Hepatocyte (in vitro differentiated cells): ENCODE results near the gene EFHD1. TPM values are rescaled to one million over a fixed set of nuclear protein-coding genes. Genes with fewer than 3 reads are reported as not detected.

Experiments
- DNase-seq: peaks from one replicate; pipeline ENCODE4 v3.0.0-alpha.2; 2016; ENCODE audit warnings: low spot score
- H2AFZ ChIP-seq: fragments of 200-600 bp; sonication (generic); 2 replicates; pipeline ENCODE4 v1.6.0; 2016; ENCODE audit warnings: antibody characterized with exemption, mild to moderate bottlenecking
- H3K27ac ChIP-seq: fragments of 200-600 bp; sonication (generic); 2 replicates; pipeline ENCODE4 v1.5.1; 2016; ENCODE audit warnings: mild to moderate bottlenecking
- H3K27me3 ChIP-seq: fragments of 200-600 bp; sonication (generic); 2 replicates; pipeline ENCODE4 v1.6.1; 2016
- H3K36me3 ChIP-seq: fragments of 200-600 bp; sonication (generic); replicated peaks from 2 replicates; pipeline ENCODE4 v1.5.1; 2016; ENCODE audit warnings: low read depth; ENCODE audit not compliant: insufficient read depth
- H3K4me1 ChIP-seq: fragments of 200-600 bp; sonication (generic); 2 replicates; pipeline ENCODE4 v1.5.1; 2016; ENCODE audit warnings: mild to moderate bottlenecking, moderate library complexity; ENCODE audit not compliant: insufficient read depth
- H3K4me2 ChIP-seq: fragments of 200-600 bp; sonication (generic); 2 replicates; pipeline ENCODE4 v1.6.0; 2016
- H3K4me3 ChIP-seq: fragments of 200-600 bp; sonication (generic); 2 replicates; pipeline ENCODE4 v1.5.1; 2016; ENCODE audit warnings: mild to moderate bottlenecking
- H3K79me2 ChIP-seq: fragments of 200-600 bp; sonication (generic); 2 replicates; pipeline ENCODE4 v1.6.0; 2017; ENCODE audit warnings: mild to moderate bottlenecking
- H3K9me2 ChIP-seq: fragments of 200-600 bp; sonication (generic); replicated peaks from 2 replicates; pipeline ENCODE4 v1.6.0; 2017; ENCODE audit warnings: mild to moderate bottlenecking; ENCODE audit not compliant: insufficient read depth
- H3K9me3 ChIP-seq: fragments of 200-600 bp; sonication (generic); 2 replicates; pipeline ENCODE4 v1.5.1; 2016; ENCODE audit warnings: low read depth, mild to moderate bottlenecking
- H4K20me1 ChIP-seq: fragments of 200-600 bp; sonication (generic); 2 replicates; pipeline ENCODE4 v1.6.0; 2016; ENCODE audit warnings: mild to moderate bottlenecking; ENCODE audit not compliant: insufficient read depth, poor library complexity, severe bottlenecking
- EZH2 ChIP-seq: fragments of 200-600 bp; sonication (generic); IDR thresholded peaks from 2 replicates; pipeline ENCODE4 v1.6.1; 2016; ENCODE audit warnings: antibody characterized with exemption, mild to moderate bottlenecking, borderline replicate concordance
- EZH2phosphoT487 ChIP-seq: fragments of 200-600 bp; sonication (generic); IDR thresholded peaks from one replicate; pipeline ENCODE4 v1.6.1; 2018; ENCODE audit warnings: antibody characterized with exemption, mild to moderate bottlenecking, low read depth, moderate library complexity; ENCODE audit not compliant: unreplicated experiment, severe bottlenecking
- WGBS: methylation state at CpG from one replicate; pipeline ENCODE4 v1.1.6; 2016; ENCODE audit warnings: low lambda C conversion rate; ENCODE audit errors: missing lambda C conversion rate; 5-methylcytosine and 5-hydroxymethylcytosine counted together
- polyA plus RNA-seq: library from polyadenylated mRNA; unstranded; fragments of >200 nt; fragmentation: Nextera tagmentation; extraction: Ambion mirVana; gene quantifications from 2 replicates; pipeline ENCODE4 v1.2.1, GENCODE V29; 2016
- total RNA-seq: library from RNA; depleted of rRNA; stranded (reverse); fragments of >200 nt; gene quantifications from 2 replicates; pipeline ENCODE4 v1.2.3, GENCODE V29; 2014
- TF ChIP-seq, protein P1 (sequence below): fragments of 200-600 bp; sonication (generic); IDR thresholded peaks from 2 replicates; pipeline ENCODE4 v1.5.1; 2016; ENCODE audit warnings: antibody characterized with exemption, mild to moderate bottlenecking; ENCODE audit not compliant: poor library complexity

Gene EFHD1
- total and polyA plus RNA-seq, 2 experiments from 2014 or later: 3.0 to 6.7 TPM

GRCh38 chr2:232662486-232663260 is 29.3 kb downstream of the EFHD1 start:
- Histone ChIP-seq H3K4me2 (no peak overlapping the region), H3K9me3 (no peaks in the 10 kb centered on the region), H3K9me2 (no peaks in the 10 kb centered on the region), H3K4me1 (no peaks in the 10 kb centered on the region), H4K20me1 (no peaks in the 10 kb centered on the region), H3K36me3 (no peaks in the 10 kb centered on the region), H3K27ac (no peak overlapping the region), H3K27me3 (no peaks in the 10 kb centered on the region), H3K79me2 (no peaks in the 10 kb centered on the region), H2AFZ (no peak overlapping the region), H3K4me3 (no peak overlapping the region)
- DNase-seq: no peak
- TF ChIP-seq EZH2phosphoT487 (no peak), EZH2 (no peak)
- TF ChIP-seq, protein P1, sequence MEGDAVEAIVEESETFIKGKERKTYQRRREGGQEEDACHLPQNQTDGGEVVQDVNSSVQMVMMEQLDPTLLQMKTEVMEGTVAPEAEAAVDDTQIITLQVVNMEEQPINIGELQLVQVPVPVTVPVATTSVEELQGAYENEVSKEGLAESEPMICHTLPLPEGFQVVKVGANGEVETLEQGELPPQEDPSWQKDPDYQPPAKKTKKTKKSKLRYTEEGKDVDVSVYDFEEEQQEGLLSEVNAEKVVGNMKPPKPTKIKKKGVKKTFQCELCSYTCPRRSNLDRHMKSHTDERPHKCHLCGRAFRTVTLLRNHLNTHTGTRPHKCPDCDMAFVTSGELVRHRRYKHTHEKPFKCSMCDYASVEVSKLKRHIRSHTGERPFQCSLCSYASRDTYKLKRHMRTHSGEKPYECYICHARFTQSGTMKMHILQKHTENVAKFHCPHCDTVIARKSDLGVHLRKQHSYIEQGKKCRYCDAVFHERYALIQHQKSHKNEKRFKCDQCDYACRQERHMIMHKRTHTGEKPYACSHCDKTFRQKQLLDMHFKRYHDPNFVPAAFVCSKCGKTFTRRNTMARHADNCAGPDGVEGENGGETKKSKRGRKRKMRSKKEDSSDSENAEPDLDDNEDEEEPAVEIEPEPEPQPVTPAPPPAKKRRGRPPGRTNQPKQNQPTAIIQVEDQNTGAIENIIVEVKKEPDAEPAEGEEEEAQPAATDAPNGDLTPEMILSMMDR: no peak
- 90% methylated on average over 16 of the region's 16 CpGs for WGBS

DNA sequence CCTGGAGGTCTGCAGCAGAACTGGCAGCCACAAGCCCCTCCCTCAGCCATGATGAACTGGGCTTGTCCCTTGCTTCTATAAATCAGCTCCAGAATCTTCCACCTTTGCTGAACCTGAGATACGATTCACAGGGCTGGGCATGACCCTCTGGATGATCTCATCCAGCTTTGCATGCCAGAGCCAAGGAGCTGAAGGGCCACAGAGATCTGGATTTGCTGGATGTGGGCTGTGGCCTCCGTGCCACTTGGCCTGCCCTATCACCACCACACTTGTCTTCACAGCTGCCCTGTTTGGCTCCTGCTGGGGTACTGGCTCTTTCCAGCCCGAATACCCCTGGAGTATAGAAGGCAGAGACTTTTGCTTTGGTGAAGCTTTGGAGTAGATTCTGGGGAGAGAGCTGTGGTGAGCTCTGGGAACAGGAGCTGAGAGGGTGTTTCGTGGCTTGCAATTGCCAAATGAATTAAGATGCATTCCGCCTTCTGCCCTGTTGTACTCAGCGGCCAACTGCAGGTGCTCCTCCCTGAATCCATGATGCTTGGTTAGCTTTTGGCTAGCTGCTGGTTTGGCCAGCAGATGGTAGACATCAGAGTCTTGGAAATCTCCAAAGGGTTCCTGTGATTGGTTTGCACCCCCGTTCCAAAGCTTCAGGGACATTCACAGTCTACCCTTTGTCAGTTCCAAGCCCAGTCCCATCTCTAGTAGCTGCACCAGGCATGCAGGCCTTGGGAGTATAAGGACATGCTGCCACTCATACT is 32.8 kb downstream of the EFHD1 start:
- H3K4me1 ChIP-seq: no peaks in the 10 kb centered on the region
- H3K27me3 ChIP-seq: no peaks in the 10 kb centered on the region
- DNase-seq: no peak
- no peaks in the 10 kb centered on the region for H4K20me1 ChIP-seq
- H3K36me3 ChIP-seq: no peaks in the 10 kb centered on the region
- no peak for TF ChIP-seq EZH2phosphoT487
- TF ChIP-seq, protein P1: no peak
- TF ChIP-seq EZH2: no peak
- H3K4me3 ChIP-seq: no peak overlapping the region
- H2AFZ ChIP-seq: no peak overlapping the region
- H3K27ac ChIP-seq: no peak overlapping the region
- WGBS: 84% methylated on average over 7 of the region's 7 CpGs
- no peaks in the 10 kb centered on the region for H3K9me3 ChIP-seq
- no peaks in the 10 kb centered on the region for H3K79me2 ChIP-seq
- no peak overlapping the region for H3K4me2 ChIP-seq
- no peaks in the 10 kb centered on the region for H3K9me2 ChIP-seq

DNA sequence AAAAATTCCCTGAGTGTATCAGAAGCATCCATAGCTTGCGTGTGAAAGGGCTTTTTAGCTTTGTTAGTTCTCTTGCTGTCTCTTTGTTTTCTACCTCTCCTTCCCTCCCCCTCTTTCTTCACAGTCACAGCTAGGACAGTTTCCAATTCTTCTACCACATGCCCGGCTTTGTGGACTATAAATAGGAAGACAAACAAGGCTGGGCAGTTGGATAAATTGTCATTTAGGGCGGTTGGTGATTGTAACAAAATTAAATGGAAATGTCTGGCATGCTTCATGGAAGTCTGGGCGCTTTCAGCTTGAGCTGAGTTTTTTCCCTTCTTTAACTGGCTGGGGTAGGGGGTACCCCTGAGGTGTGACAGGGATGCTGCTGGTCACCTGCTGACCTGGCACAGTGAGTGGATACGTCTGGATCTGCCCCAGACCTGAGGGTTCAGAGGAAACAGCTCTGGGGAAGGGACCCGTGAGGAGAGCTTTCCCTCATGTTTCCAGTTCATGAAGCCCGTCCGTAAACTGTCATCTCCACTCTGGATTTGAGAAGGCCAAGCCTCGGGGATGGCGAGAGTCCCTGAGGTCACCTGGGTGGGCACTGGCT is 34.7 kb downstream of the EFHD1 start:
- no peak for DNase-seq

More for the DNA sequence above, 34.7 kb downstream of the EFHD1 start:
- H2AFZ ChIP-seq: no peak overlapping the region
- no peaks in the 10 kb centered on the region for H4K20me1 ChIP-seq
- H3K36me3 ChIP-seq: no peaks in the 10 kb centered on the region
- H3K27ac ChIP-seq: no peak overlapping the region
- no peak overlapping the region for H3K4me2 ChIP-seq
- H3K4me3 ChIP-seq: no peak overlapping the region
- WGBS: 93% methylated on average over 10 of the region's 10 CpGs
- no peaks in the 10 kb centered on the region for H3K27me3 ChIP-seq
- no peaks in the 10 kb centered on the region for H3K79me2 ChIP-seq
- H3K4me1 ChIP-seq: no peaks in the 10 kb centered on the region
- H3K9me2 ChIP-seq: no peaks in the 10 kb centered on the region
- no peaks in the 10 kb centered on the region for H3K9me3 ChIP-seq
- no peak for TF ChIP-seq EZH2
- no peak for TF ChIP-seq EZH2phosphoT487
- TF ChIP-seq, protein P1: no peak
